Effector memory CD4-positive, alpha-beta T cell (primary cell): ENCODE data around the gene KRTAP5-1.

Source experiments
- DNase-seq, 3 donors: peaks; one replicate each; pipeline ENCODE4 v3.0.0-alpha.2; 2020
- H3K27ac ChIP-seq: 2 replicates; pipeline ENCODE4 v1.7.0; 2013; ENCODE audit warnings: mild to moderate bottlenecking, low read length, moderate library complexity; ENCODE audit not compliant: insufficient read depth, poor library complexity, severe bottlenecking
- H3K27me3 ChIP-seq: replicated peaks from 2 replicates; pipeline ENCODE4 v1.7.0; 2013; ENCODE audit warnings: mild to moderate bottlenecking, low read length; ENCODE audit not compliant: insufficient read depth, control insufficient read depth, poor library complexity, severe bottlenecking
- H3K36me3 ChIP-seq: 2 replicates; pipeline ENCODE4 v1.7.0; 2013; ENCODE audit warnings: mild to moderate bottlenecking, low read length, moderate library complexity; ENCODE audit not compliant: control insufficient read depth, insufficient read depth
- H3K4me1 ChIP-seq: 2 replicates; pipeline ENCODE4 v1.7.0; 2013; ENCODE audit warnings: low read length, mild to moderate bottlenecking; ENCODE audit not compliant: control insufficient read depth, insufficient read depth, poor library complexity, severe bottlenecking
- H3K4me3 ChIP-seq: 2 replicates; pipeline ENCODE4 v1.7.0; 2013; ENCODE audit warnings: low read length, low read depth, mild to moderate bottlenecking; ENCODE audit not compliant: insufficient read depth, poor library complexity, severe bottlenecking
- H3K9me3 ChIP-seq: 2 replicates; pipeline ENCODE4 v1.7.0; 2013; ENCODE audit warnings: mild to moderate bottlenecking, low read length, moderate library complexity; ENCODE audit not compliant: control insufficient read depth

Gene KRTAP5-1

DNA sequence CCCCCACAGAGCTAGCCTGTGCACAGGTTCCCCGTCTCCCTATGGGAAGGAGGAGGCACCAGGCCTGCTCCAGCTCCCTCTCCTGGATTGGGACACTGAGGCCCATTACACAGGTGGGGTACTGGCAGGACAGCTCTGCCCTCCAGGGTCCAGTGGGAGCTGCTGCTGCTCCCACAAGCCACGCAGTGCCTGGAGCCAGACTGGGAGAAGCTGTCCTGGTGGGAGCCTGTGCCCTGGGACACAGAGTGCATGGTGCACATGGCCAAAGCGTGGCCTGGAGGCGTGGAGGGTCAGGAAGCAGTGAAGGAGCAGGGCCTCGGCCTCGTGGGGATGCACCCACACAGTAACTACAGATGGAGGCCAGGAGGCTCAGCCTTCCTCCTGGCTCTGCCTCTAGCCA is 40.5 kb downstream of the KRTAP5-1 start:
- H3K4me3 ChIP-seq, result no peak overlapping the region
- H3K4me1 ChIP-seq, result peaks cover 21% of the 10 kb centered on the region
- H3K27me3 ChIP-seq, result peaks cover 32% of the 10 kb centered on the region
- H3K27ac ChIP-seq, result no peak overlapping the region
- no peaks in the 10 kb centered on the region for H3K9me3 ChIP-seq
- DNase-seq, result no peak
- H3K36me3 ChIP-seq, result no peaks in the 10 kb centered on the region

DNA sequence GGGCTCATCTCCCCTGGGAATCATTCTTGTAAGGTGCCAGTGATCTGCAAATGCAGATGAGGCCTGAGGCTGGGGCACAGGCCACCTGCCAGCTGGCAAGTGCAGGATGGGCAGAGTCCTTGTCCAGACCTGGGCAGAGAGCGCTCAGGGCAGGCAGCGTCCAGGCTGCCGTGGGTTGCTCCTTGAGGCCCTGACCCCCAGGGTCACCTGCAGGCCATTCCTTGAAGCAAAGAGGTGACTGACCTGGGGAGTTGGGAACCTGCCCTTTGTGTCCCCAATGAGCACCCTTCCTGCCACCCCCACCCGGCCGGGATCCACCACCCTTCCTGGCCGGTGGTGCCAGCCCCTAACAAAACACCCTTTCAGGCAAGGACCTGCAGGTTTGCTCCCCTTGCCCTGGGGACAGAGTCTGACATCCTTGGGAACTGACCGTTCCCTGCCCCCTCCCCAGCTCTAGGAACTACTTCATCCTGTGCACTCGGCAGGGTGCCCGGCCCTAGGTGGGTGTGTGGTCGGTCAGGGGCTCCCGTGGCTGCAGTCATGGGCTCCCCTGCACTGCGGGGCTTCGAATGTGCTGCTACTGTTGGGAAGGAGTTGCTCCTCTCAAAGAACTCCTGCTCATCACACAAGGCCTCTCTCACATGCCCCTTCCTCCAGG is 41.3 kb downstream of the KRTAP5-1 start:
- Histone ChIP-seq H3K27ac (no peak overlapping the region), H3K27me3 (peaks cover 32% of the 10 kb centered on the region), H3K36me3 (no peaks in the 10 kb centered on the region), H3K4me3 (no peak overlapping the region), H3K9me3 (no peaks in the 10 kb centered on the region), H3K4me1 (peaks cover 21% of the 10 kb centered on the region)
- DNase-seq, result no peak

- H3K4me1 ChIP-seq, result peaks cover 9% of the 10 kb centered on the region
- no peak for DNase-seq
- no peak overlapping the region for H3K27ac ChIP-seq
- peaks cover 18% of the 10 kb centered on the region for H3K27me3 ChIP-seq
- no peaks in the 10 kb centered on the region for H3K36me3 ChIP-seq
- no peak overlapping the region for H3K4me3 ChIP-seq
- H3K9me3 ChIP-seq, result no peaks in the 10 kb centered on the region
Measured at GRCh38 chr11:1542267-1542666, 42.8 kb downstream of the KRTAP5-1 start.

- Histone ChIP-seq H3K4me3 (no peak overlapping the region), H3K27ac (no peak overlapping the region), H3K4me1 (peaks cover 3% of the 10 kb centered on the region), H3K36me3 (no peaks in the 10 kb centered on the region), H3K9me3 (no peaks in the 10 kb centered on the region), H3K27me3 (peaks cover 12% of the 10 kb centered on the region)
- no peak for DNase-seq
Measured at GRCh38 chr11:1541474-1542204, 43.4 kb downstream of the KRTAP5-1 start.

- DNase-seq, result no peak
- H3K36me3 ChIP-seq, result peaks cover 7% of the 10 kb centered on the region
- no peaks in the 10 kb centered on the region for H3K27me3 ChIP-seq
- no peaks in the 10 kb centered on the region for H3K9me3 ChIP-seq
- no peak overlapping the region for H3K27ac ChIP-seq
- no peak overlapping the region for H3K4me3 ChIP-seq
- H3K4me1 ChIP-seq, result no peaks in the 10 kb centered on the region
Measured at GRCh38 chr11:1540074-1540473, 45.0 kb downstream of the KRTAP5-1 start.

DNA sequence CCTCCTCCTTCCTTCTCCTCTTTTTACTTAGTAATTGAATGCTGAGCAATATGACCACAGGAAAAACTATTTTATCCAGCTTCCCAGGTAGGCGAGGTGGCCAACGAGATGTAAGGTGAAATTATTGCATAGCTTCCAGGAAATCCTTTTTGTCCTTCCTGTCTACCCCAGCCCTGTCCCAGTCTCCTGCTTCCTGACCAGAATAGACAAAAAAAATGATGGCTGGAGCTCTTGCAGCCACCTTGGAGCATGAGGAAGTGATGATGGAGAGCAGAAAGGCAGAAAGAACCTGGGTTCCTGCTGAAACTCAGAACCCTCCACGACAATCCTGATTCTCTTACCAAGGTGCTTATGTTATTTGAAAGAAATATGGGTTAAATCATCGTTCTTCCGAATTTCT is 46.9 kb downstream of the KRTAP5-1 start:
- Histone ChIP-seq H3K9me3 (no peaks in the 10 kb centered on the region), H3K4me1 (peaks cover 4% of the 10 kb centered on the region), H3K27ac (no peak overlapping the region), H3K36me3 (peaks cover 17% of the 10 kb centered on the region), H3K4me3 (no peak overlapping the region), H3K27me3 (no peaks in the 10 kb centered on the region)
- DNase-seq, result no peak

GRCh38 chr11:1536065-1536843 is 48.8 kb downstream of the KRTAP5-1 start:
- no peak for DNase-seq
- peaks cover 6% of the 10 kb centered on the region for H3K4me1 ChIP-seq
- no peaks in the 10 kb centered on the region for H3K9me3 ChIP-seq
- H3K27me3 ChIP-seq, result no peaks in the 10 kb centered on the region
- no peak overlapping the region for H3K4me3 ChIP-seq
- H3K27ac ChIP-seq, result no peak overlapping the region
- H3K36me3 ChIP-seq, result peaks cover 30% of the 10 kb centered on the region

- Histone ChIP-seq H3K4me1 (peaks cover 6% of the 10 kb centered on the region), H3K27ac (no peak overlapping the region), H3K4me3 (no peak overlapping the region), H3K36me3 (peaks cover 30% of the 10 kb centered on the region), H3K9me3 (no peaks in the 10 kb centered on the region), H3K27me3 (no peaks in the 10 kb centered on the region)
- DNase-seq, result no peak
Measured at GRCh38 chr11:1534682-1535081, 50.4 kb downstream of the KRTAP5-1 start.
